ENCODE measurements around the gene NCAPG2.
"Not testable (repeated sequence)": the region's sequence is repeated elsewhere in the genome, so short reads cannot be mapped to it uniquely, and the experiment has no call there.

Gene NCAPG2

GRCh38 chr7:158710651-158711102, 6.1 kb upstream of the NCAPG2 start:
- DNase-seq (ENCODE audit: extremely low read depth in 1 of 2, low read depth in 1 of 2) = no peak

- DNase-seq (ENCODE audit: extremely low read depth in 1 of 2, low read depth in 1 of 2) = no peak
Observed at GRCh38 chr7:158707610-158708009, 3.0 kb upstream of the NCAPG2 start.

- no peak for DNase-seq (ENCODE audit: extremely low read depth in 1 of 2, low read depth in 1 of 2)
Observed at GRCh38 chr7:158706710-158707590, 2.3 kb upstream of the NCAPG2 start.

- no peak for DNase-seq (ENCODE audit: extremely low read depth in 1 of 2, low read depth in 1 of 2)
Observed at GRCh38 chr7:158706273-158706704, 1.7 kb upstream of the NCAPG2 start.

GRCh38 chr7:158705234-158705850, 738 bp upstream of the NCAPG2 start:
- no peak for DNase-seq (ENCODE audit: extremely low read depth in 1 of 2, low read depth in 1 of 2)

- not testable (repeated sequence) for DNase-seq (ENCODE audit: extremely low read depth in 1 of 2, low read depth in 1 of 2)
Observed at GRCh38 chr7:158703679-158704523, 703 bp downstream of the NCAPG2 start.

GRCh38 chr7:158702944-158703343, 1.7 kb downstream of the NCAPG2 start:
- no peak for DNase-seq (ENCODE audit: extremely low read depth in 1 of 2, low read depth in 1 of 2)

- DNase-seq (ENCODE audit: extremely low read depth in 1 of 2, low read depth in 1 of 2) = no peak
Observed at GRCh38 chr7:158702196-158702595, 2.4 kb downstream of the NCAPG2 start.

- no peak for DNase-seq (ENCODE audit: extremely low read depth in 1 of 2, low read depth in 1 of 2)
Observed at GRCh38 chr7:158700008-158700407, 4.6 kb downstream of the NCAPG2 start.

GRCh38 chr7:158699341-158699740, 5.3 kb downstream of the NCAPG2 start:
- no peak for DNase-seq (ENCODE audit: extremely low read depth in 1 of 2, low read depth in 1 of 2)

- DNase-seq (ENCODE audit: extremely low read depth in 1 of 2, low read depth in 1 of 2) = no peak
Observed at GRCh38 chr7:158698657-158699195, 5.9 kb downstream of the NCAPG2 start.

GRCh38 chr7:158697597-158697996, 7.0 kb downstream of the NCAPG2 start:
- not testable (repeated sequence) for DNase-seq (ENCODE audit: extremely low read depth in 1 of 2, low read depth in 1 of 2)

- DNase-seq (ENCODE audit: extremely low read depth in 1 of 2, low read depth in 1 of 2) = peak in 1 of 2 donors; percentile 20
Observed at GRCh38 chr7:158695726-158696452, 8.7 kb downstream of the NCAPG2 start.

GRCh38 chr7:158695056-158695455, 9.5 kb downstream of the NCAPG2 start:
- no peak for DNase-seq (ENCODE audit: extremely low read depth in 1 of 2, low read depth in 1 of 2)

- no peak for DNase-seq (ENCODE audit: extremely low read depth in 1 of 2, low read depth in 1 of 2)
Observed at GRCh38 chr7:158694650-158695049, 10.0 kb downstream of the NCAPG2 start.

- no peak for DNase-seq (ENCODE audit: extremely low read depth in 1 of 2, low read depth in 1 of 2)
Observed at GRCh38 chr7:158689488-158689887, 15.1 kb downstream of the NCAPG2 start.

- DNase-seq (ENCODE audit: extremely low read depth in 1 of 2, low read depth in 1 of 2) = no peak
Observed at GRCh38 chr7:158687406-158687805, 17.2 kb downstream of the NCAPG2 start.

- DNase-seq (ENCODE audit: extremely low read depth in 1 of 2, low read depth in 1 of 2) = no peak
Observed at GRCh38 chr7:158685693-158686092, 18.9 kb downstream of the NCAPG2 start.

- no peak for DNase-seq (ENCODE audit: extremely low read depth in 1 of 2, low read depth in 1 of 2)
Observed at GRCh38 chr7:158684329-158684728, 20.3 kb downstream of the NCAPG2 start.

- no peak for DNase-seq (ENCODE audit: extremely low read depth in 1 of 2, low read depth in 1 of 2)
Observed at GRCh38 chr7:158683541-158683940, 21.1 kb downstream of the NCAPG2 start.
